ENCODE data around the gene RRP8. TPM values are rescaled to one million over a fixed set of nuclear protein-coding genes. Genes with fewer than 3 reads are reported as not detected.

RRP8 gene
- total RNA-seq, 1 donor from 2014 or later, result 23.9 TPM

DNA sequence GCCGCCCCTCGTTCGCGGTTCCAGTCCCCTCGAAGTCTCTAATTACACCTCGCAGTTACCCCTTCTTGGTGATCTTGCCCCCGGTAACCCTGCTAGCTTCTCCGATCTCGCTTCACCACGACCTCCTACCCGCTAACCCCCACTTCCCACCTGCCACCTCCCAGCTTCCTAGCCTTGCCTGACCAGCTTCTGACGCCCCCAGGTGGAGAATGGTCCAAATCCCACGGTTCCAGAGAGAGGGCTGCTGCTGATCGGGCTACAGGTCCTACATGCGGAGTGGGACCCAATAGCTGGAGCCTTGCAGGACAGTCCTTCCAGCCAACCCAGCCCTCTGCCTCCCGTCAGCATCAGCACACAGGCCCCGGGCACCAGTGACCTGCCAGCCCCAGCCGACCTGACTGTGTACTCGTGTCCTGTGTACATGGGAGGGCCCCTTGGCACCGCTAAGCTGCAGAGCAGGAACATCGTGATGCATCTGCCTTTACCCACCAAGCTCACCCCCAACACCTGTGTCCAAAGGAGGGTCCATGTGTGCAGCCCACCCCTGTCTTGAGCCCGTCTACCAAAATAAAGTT, 31.9 kb downstream of the RRP8 start:
- Mint-ChIP-seq H3K27me3 (ENCODE audit: low read depth, unreplicated experiment) (peaks cover under 1% of the 10 kb centered on the region), H3K4me3 (ENCODE audit: unreplicated experiment) (no peak overlapping the region), H3K4me1 (ENCODE audit: low read depth, unreplicated experiment) (peaks cover 22% of the 10 kb centered on the region), H3K27ac (ENCODE audit: unreplicated experiment) (no peak overlapping the region), H3K36me3 (ENCODE audit: low read depth, unreplicated experiment) (peaks cover 12% of the 10 kb centered on the region), H3K9me3 (ENCODE audit: unreplicated experiment) (peaks cover 3% of the 10 kb centered on the region)
- Histone ChIP-seq H2AFZ (ENCODE audit: low read depth, low read length) (no peak overlapping the region), H3K9me3 (ENCODE audit: insufficient read depth, low read depth, low read length) (no peaks in the 10 kb centered on the region), H3K27ac (ENCODE audit: low read depth, low read length) (no peak overlapping the region), H3K9ac (ENCODE audit: low read length) (no peak overlapping the region), H4K20me1 (ENCODE audit: insufficient read depth, low read length) (peaks cover 20% of the 10 kb centered on the region), H3K36me3 (ENCODE audit: insufficient read depth, low read length) (no peaks in the 10 kb centered on the region), H3K27me3 (ENCODE audit: insufficient read depth, low read length) (no peaks in the 10 kb centered on the region), H3K4me1 (ENCODE audit: insufficient read depth, low read length) (peaks cover 15% of the 10 kb centered on the region), H3K4me2 (ENCODE audit: low read length) (peak overlapping the region; percentile 27), H3K4me3 (ENCODE audit: insufficient read depth, low read depth, low read length) (no peak overlapping the region), H3K79me2 (ENCODE audit: insufficient read depth, low read length) (no peaks in the 10 kb centered on the region)
- no peak for DNase-seq (ENCODE audit: low read depth)
- no peak for TF ChIP-seq EZH2 (IDR thresholded peaks at IDR 0.05; ENCODE audit: insufficient read depth, low read length)
- no peak for FAIRE-seq

DNA sequence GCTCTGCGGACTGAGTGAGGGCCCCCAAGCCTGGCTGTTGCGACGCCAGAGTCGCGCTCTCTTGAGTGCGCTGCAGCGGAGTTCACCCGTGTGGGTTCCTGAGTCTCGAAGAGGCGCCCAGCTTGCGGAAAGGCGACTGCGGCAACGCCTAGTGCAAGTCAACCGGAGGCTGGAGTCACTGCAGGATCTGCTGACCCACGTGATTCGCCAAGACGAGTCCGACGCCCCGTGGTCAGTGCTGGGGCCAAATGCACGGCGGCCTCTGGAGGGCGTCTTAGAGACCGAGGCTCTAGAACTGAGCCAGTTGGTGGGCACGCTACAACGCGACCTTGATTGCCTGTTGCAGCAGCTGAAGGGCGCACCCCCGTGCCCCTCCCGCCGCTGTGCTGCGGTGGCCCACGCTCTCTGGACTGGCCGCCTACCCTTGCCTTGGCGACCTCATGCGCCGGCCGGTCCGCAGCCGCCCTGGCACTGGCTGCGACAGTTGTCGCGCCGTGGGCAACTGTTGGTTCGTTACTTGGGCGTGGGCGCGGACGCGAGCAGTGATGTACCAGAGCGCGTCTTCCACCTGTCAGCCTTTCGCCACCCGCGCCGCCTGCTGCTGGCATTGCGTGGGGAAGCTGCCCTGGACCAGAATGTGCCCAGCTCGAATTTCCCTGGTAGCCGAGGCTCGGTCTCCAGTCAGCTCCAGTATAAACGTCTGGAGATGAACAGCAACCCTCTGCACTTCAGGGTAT, 32.6 kb downstream of the RRP8 start:
- peaks cover 3% of the 10 kb centered on the region for H3K9me3 Mint-ChIP-seq (ENCODE audit: unreplicated experiment)
- Histone ChIP-seq H3K4me3 (ENCODE audit: insufficient read depth, low read depth, low read length) (no peak overlapping the region), H3K9ac (ENCODE audit: low read length) (no peak overlapping the region), H3K27ac (ENCODE audit: low read depth, low read length) (no peak overlapping the region), H3K27me3 (ENCODE audit: insufficient read depth, low read length) (no peaks in the 10 kb centered on the region), H4K20me1 (ENCODE audit: insufficient read depth, low read length) (peaks cover 20% of the 10 kb centered on the region), H3K36me3 (ENCODE audit: insufficient read depth, low read length) (no peaks in the 10 kb centered on the region), H2AFZ (ENCODE audit: low read depth, low read length) (no peak overlapping the region), H3K4me1 (ENCODE audit: insufficient read depth, low read length) (peaks cover 14% of the 10 kb centered on the region), H3K79me2 (ENCODE audit: insufficient read depth, low read length) (no peaks in the 10 kb centered on the region), H3K4me2 (ENCODE audit: low read length) (no peak overlapping the region), H3K9me3 (ENCODE audit: insufficient read depth, low read depth, low read length) (no peaks in the 10 kb centered on the region)
- H3K27me3 Mint-ChIP-seq (ENCODE audit: low read depth, unreplicated experiment), result peaks cover 3% of the 10 kb centered on the region
- H3K4me3 Mint-ChIP-seq (ENCODE audit: unreplicated experiment), result no peak overlapping the region
- peaks cover 13% of the 10 kb centered on the region for H3K36me3 Mint-ChIP-seq (ENCODE audit: low read depth, unreplicated experiment)
- FAIRE-seq, result no peak
- H3K4me1 Mint-ChIP-seq (ENCODE audit: low read depth, unreplicated experiment), result peaks cover 21% of the 10 kb centered on the region
- TF ChIP-seq EZH2 (IDR thresholded peaks at IDR 0.05; ENCODE audit: insufficient read depth, low read length), result no peak
- TF ChIP-seq, protein P1, sequence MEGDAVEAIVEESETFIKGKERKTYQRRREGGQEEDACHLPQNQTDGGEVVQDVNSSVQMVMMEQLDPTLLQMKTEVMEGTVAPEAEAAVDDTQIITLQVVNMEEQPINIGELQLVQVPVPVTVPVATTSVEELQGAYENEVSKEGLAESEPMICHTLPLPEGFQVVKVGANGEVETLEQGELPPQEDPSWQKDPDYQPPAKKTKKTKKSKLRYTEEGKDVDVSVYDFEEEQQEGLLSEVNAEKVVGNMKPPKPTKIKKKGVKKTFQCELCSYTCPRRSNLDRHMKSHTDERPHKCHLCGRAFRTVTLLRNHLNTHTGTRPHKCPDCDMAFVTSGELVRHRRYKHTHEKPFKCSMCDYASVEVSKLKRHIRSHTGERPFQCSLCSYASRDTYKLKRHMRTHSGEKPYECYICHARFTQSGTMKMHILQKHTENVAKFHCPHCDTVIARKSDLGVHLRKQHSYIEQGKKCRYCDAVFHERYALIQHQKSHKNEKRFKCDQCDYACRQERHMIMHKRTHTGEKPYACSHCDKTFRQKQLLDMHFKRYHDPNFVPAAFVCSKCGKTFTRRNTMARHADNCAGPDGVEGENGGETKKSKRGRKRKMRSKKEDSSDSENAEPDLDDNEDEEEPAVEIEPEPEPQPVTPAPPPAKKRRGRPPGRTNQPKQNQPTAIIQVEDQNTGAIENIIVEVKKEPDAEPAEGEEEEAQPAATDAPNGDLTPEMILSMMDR (IDR thresholded peaks at IDR 0.05; ENCODE audit: insufficient read depth, low read depth, low read length), result no peak
- H3K27ac Mint-ChIP-seq (ENCODE audit: unreplicated experiment), result no peak overlapping the region
- no peak for DNase-seq (ENCODE audit: low read depth)

DNA sequence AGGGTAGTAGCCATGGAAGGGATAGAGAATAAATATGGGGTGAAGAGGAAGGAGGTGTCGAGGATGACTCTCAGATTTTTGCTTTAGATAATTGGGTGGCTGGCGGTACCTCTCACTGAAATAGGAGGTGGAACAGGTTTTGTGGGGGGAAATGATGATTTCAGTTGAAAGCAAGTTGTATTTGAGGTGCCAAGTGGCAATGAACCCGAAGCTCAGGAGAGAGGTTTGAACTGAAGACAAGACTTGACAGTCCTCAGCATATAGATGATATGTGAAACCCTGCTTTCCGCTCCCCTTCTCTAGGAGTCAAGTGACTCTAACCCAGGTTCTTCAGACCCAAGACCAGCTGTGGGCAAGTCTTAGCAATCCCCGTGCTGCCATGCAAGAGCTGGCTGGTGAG, 33.7 kb downstream of the RRP8 start:
- Histone ChIP-seq H3K27me3 (ENCODE audit: insufficient read depth, low read length) (no peaks in the 10 kb centered on the region), H3K79me2 (ENCODE audit: insufficient read depth, low read length) (no peaks in the 10 kb centered on the region), H3K4me3 (ENCODE audit: insufficient read depth, low read depth, low read length) (no peak overlapping the region), H4K20me1 (ENCODE audit: insufficient read depth, low read length) (peaks cover 17% of the 10 kb centered on the region), H2AFZ (ENCODE audit: low read depth, low read length) (no peak overlapping the region), H3K27ac (ENCODE audit: low read depth, low read length) (no peak overlapping the region), H3K4me1 (ENCODE audit: insufficient read depth, low read length) (peaks cover 14% of the 10 kb centered on the region), H3K4me2 (ENCODE audit: low read length) (no peak overlapping the region), H3K36me3 (ENCODE audit: insufficient read depth, low read length) (peaks cover 2% of the 10 kb centered on the region), H3K9me3 (ENCODE audit: insufficient read depth, low read depth, low read length) (no peaks in the 10 kb centered on the region), H3K9ac (ENCODE audit: low read length) (no peak overlapping the region)
- H3K27ac Mint-ChIP-seq (ENCODE audit: unreplicated experiment), result no peak overlapping the region
- H3K4me1 Mint-ChIP-seq (ENCODE audit: low read depth, unreplicated experiment), result peaks cover 17% of the 10 kb centered on the region
- peaks cover 3% of the 10 kb centered on the region for H3K27me3 Mint-ChIP-seq (ENCODE audit: low read depth, unreplicated experiment)
- FAIRE-seq (no peak), DNase-seq (ENCODE audit: low read depth) (no peak)
- H3K4me3 Mint-ChIP-seq (ENCODE audit: unreplicated experiment), result no peak overlapping the region
- TF ChIP-seq EZH2 (IDR thresholded peaks at IDR 0.05; ENCODE audit: insufficient read depth, low read length), result no peak
- TF ChIP-seq, protein P1 (IDR thresholded peaks at IDR 0.05; ENCODE audit: insufficient read depth, low read depth, low read length), result no peak
- peaks cover 13% of the 10 kb centered on the region for H3K36me3 Mint-ChIP-seq (ENCODE audit: low read depth, unreplicated experiment)
- peaks cover 3% of the 10 kb centered on the region for H3K9me3 Mint-ChIP-seq (ENCODE audit: unreplicated experiment)
